Subcutaneous abdominal adipose tissue (tissue), 5 donors: Measurements from ENCODE around the gene CALCR.

Source experiments
- H3K27ac ChIP-seq: one replicate; pipeline ENCODE4 v1.7.0; 2013; ENCODE audit warnings: low read depth, mild to moderate bottlenecking, inconsistent platforms, low read length, moderate library complexity
- H3K27me3 ChIP-seq, 5 donors: one replicate each; pipeline ENCODE4 v1.7.0; 2013; ENCODE audit warnings: low read length in 5 of 5, inconsistent platforms in 1 of 5; ENCODE audit not compliant: control insufficient read depth in 5 of 5, insufficient read depth in 4 of 5
- H3K36me3 ChIP-seq, 5 donors: one replicate each; pipeline ENCODE4 v1.7.0; 2013; ENCODE audit warnings: low read length in 5 of 5; ENCODE audit not compliant: control insufficient read depth in 5 of 5, insufficient read depth in 5 of 5
- H3K4me1 ChIP-seq, 5 donors: one replicate each; pipeline ENCODE4 v1.7.0; 2013; ENCODE audit warnings: low read length in 5 of 5, mild to moderate bottlenecking in 3 of 5, moderate library complexity in 1 of 5; ENCODE audit not compliant: control insufficient read depth in 5 of 5, insufficient read depth in 5 of 5
- H3K4me3 ChIP-seq, 5 donors: one replicate each; pipeline ENCODE4 v1.7.0; 2013; ENCODE audit warnings: low read length in 5 of 5, low read depth in 1 of 5
- H3K9ac ChIP-seq, 5 donors: one replicate each; pipeline ENCODE4 v1.7.0; 2013; ENCODE audit warnings: low read length in 5 of 5, mild to moderate bottlenecking in 4 of 5, moderate library complexity in 3 of 5
- H3K9me3 ChIP-seq, 5 donors: one replicate each; pipeline ENCODE4 v1.7.0; 2013; ENCODE audit warnings: low read length in 5 of 5; ENCODE audit not compliant: control insufficient read depth in 5 of 5
- donor health status: healthy.
- donor health status: healthy.
- donor health status: healthy.
- donor health status: healthy.
- donor health status: healthy.

Gene CALCR

DNA sequence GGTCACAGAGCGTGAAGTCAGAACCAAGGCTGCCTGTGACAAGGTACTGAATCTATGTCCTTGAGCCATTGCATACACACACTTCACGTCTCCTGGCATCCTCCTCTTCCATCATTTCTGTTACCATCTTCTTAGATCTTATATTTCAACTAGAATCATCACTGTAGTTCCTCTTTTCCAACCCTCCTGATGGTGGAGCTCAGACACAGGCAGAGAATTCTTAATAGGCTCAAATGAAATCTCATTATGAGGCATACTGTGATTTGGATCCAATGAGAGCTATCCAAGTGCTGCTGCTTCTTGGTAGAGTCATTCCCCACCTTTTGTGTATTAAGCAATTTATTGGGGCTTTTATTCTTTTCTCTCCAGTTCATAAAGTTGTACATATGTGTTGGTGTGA is 113.2 kb downstream of the CALCR start:
- Histone ChIP-seq H3K27ac (no peak overlapping the region), H3K27me3 (no peaks in the 10 kb centered on the region), H3K9ac (no peak overlapping the region), H3K4me1 (no peaks in the 10 kb centered on the region), H3K4me3 (no peak overlapping the region), H3K36me3 (no peaks in the 10 kb centered on the region), H3K9me3 (no peaks in the 10 kb centered on the region)

GRCh38 chr7:93453262-93453661 is 121.3 kb downstream of the CALCR start:
- no peaks in the 10 kb centered on the region for H3K9me3 ChIP-seq
- H3K27me3 ChIP-seq, result no peaks in the 10 kb centered on the region

DNA sequence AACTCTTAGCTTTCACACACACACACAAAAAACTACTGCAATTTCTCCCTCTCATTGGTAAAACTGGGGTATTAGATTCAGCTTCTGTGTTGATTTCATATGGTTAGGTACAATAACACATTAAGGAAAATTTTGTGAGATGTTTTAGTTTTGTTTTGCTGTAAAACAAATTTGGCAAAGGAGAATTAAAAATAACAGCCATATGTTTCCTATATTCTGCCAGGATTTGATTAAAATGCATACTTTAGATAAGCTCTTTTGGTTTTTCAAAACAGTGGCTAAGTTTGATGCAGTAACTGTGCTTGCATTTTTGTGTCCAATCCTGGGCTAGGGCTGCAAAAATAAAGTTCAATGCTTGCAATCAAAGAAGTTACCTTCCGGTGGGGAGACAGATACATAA is 126.3 kb downstream of the CALCR start:
- H3K9ac ChIP-seq, result no peak overlapping the region
- no peaks in the 10 kb centered on the region for H3K36me3 ChIP-seq
- no peaks in the 10 kb centered on the region for H3K4me1 ChIP-seq
- no peaks in the 10 kb centered on the region for H3K27me3 ChIP-seq
- no peaks in the 10 kb centered on the region for H3K9me3 ChIP-seq
- no peak overlapping the region for H3K4me3 ChIP-seq
- no peak overlapping the region for H3K27ac ChIP-seq

More at GRCh38 chr7:93453262-93453661, 121.3 kb downstream of the CALCR start:
- H3K27ac ChIP-seq, result no peak overlapping the region
- H3K4me1 ChIP-seq, result no peaks in the 10 kb centered on the region
- no peak overlapping the region for H3K9ac ChIP-seq
- H3K36me3 ChIP-seq, result no peaks in the 10 kb centered on the region
- no peak overlapping the region for H3K4me3 ChIP-seq

GRCh38 chr7:93447509-93447908 is 127.0 kb downstream of the CALCR start:
- Histone ChIP-seq H3K27ac (no peak overlapping the region), H3K9ac (no peak overlapping the region), H3K4me3 (no peak overlapping the region), H3K4me1 (no peaks in the 10 kb centered on the region), H3K36me3 (no peaks in the 10 kb centered on the region), H3K9me3 (no peaks in the 10 kb centered on the region), H3K27me3 (no peaks in the 10 kb centered on the region)

DNA sequence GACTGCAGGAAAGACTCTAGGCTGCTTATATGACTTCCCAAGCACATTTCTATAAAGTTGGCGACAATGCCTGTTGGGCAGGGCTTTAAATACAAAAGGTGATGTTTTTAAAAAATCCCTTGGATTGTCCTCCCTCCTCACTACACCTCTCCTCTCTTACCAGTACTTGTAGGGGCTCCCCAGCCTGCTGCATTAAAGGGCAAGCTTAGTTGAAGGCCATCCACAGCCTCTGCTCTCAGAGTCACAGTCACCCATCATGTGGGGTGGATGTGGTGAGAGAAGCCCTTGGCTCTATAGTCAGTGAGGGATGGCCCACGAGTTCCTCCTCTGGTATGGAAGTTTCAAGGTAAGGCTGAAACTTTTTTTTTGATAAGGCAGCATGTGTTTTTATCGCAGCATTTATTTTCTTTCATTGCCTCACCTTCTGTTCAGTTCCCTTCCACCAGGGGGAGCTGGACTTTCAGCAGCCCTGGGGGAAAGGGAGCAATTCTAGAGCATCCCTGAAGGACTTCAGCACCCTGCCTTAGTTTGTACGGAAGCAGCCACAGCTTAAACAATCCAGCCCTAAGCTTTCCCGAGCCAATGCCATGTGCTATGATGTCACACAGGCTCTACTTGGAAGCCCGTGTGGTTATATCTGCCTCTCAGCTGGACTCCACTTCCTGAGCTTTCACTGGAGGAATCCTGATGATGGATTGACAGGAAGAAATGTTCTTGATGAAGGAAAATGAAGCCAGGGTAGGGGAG is 131.9 kb downstream of the CALCR start:
- Histone ChIP-seq H3K4me1 (no peaks in the 10 kb centered on the region), H3K27ac (no peak overlapping the region), H3K27me3 (no peaks in the 10 kb centered on the region), H3K9ac (no peak overlapping the region), H3K36me3 (no peaks in the 10 kb centered on the region), H3K4me3 (no peak overlapping the region), H3K9me3 (no peaks in the 10 kb centered on the region)

DNA sequence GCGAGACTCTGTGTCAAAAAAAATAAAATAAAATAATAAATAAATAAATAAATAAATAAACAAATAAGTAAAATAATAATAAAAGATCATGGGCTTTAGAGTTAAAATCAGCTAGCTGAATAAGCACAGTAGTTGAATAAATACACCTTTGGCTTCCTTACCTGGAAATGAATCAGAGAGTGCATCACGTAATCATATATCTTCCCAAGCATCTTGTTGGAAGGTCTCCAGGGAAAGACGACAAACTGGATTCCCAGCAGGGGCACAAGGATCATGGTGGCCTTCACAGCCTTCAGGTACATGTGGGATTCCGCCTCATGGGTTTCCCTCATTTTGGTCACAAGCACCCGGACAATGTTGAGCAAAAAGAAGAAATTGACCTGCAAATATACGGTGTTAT is 138.7 kb downstream of the CALCR start:
- no peak overlapping the region for H3K27ac ChIP-seq
- no peaks in the 10 kb centered on the region for H3K27me3 ChIP-seq
- H3K9me3 ChIP-seq, result no peaks in the 10 kb centered on the region
- H3K36me3 ChIP-seq, result no peaks in the 10 kb centered on the region
- H3K9ac ChIP-seq, result no peak overlapping the region
- no peak overlapping the region for H3K4me3 ChIP-seq
- H3K4me1 ChIP-seq, result no peaks in the 10 kb centered on the region

GRCh38 chr7:93432130-93432529 is 142.4 kb downstream of the CALCR start:
- H3K4me3 ChIP-seq, result no peak overlapping the region
- no peak overlapping the region for H3K27ac ChIP-seq
- no peaks in the 10 kb centered on the region for H3K9me3 ChIP-seq
- no peak overlapping the region for H3K9ac ChIP-seq
- no peaks in the 10 kb centered on the region for H3K4me1 ChIP-seq
- H3K36me3 ChIP-seq, result no peaks in the 10 kb centered on the region
- no peaks in the 10 kb centered on the region for H3K27me3 ChIP-seq

DNA sequence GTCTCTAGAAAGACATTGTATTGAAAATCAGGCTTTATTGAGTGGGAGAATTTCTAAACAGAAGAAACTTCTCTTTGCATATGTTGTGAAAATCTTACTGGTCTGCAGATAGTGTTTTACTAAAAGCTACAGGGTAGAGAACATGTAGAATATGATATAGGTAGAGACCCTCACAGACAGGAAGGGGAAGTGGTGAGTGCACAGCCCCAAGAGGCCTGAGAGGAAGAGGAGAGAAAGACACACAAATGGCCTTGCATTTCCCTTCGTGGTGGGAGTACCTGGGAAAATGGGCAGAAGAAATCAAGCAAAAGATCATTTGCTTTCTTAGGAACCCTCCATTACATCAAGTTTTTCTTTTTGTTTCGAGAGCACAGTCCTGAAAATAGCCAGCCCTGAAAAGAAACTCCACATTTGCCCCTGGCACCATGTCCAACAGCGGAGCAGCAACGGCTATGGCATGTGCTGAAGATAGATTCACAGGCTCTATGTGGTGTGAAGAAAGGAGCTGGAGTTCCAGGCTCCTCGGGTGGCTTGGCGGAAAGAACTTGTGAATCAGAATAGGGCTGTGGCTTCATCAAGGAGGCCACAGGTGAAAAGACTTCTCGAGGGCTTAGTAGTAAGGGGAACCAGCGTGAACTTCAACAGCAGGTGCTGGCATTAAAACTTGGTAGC is 143.5 kb downstream of the CALCR start:
- Histone ChIP-seq H3K27me3 (no peaks in the 10 kb centered on the region), H3K27ac (no peak overlapping the region), H3K4me3 (no peak overlapping the region), H3K36me3 (no peaks in the 10 kb centered on the region), H3K4me1 (no peaks in the 10 kb centered on the region), H3K9me3 (no peaks in the 10 kb centered on the region), H3K9ac (no peak overlapping the region)

- Histone ChIP-seq H3K9me3 (no peaks in the 10 kb centered on the region), H3K4me3 (no peak overlapping the region), H3K4me1 (no peaks in the 10 kb centered on the region), H3K27me3 (no peaks in the 10 kb centered on the region), H3K9ac (no peak overlapping the region), H3K27ac (no peak overlapping the region), H3K36me3 (no peaks in the 10 kb centered on the region)
Observed at GRCh38 chr7:93429563-93429962, 145.0 kb downstream of the CALCR start.

DNA sequence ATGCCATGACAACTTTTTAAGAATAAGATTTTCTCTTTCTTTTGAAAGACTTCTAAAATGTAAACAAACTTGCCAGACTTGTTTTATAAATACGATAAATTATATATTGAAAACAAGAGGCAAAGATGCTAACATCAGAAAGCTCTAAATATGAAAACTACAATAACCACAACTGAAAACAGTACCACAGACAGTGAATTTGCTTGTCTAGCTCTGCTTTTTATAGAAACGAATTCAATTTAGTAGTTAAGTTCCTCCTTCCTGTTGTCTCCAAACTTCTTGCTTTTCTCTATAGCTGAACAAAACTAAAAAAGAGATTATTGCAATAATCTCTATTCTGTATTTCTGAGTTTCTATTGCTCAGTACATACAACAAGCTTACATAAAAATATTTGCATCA is 147.4 kb downstream of the CALCR start:
- Histone ChIP-seq H3K27ac (no peak overlapping the region), H3K4me3 (no peak overlapping the region), H3K36me3 (no peaks in the 10 kb centered on the region), H3K4me1 (no peaks in the 10 kb centered on the region), H3K9ac (no peak overlapping the region), H3K9me3 (no peaks in the 10 kb centered on the region), H3K27me3 (no peaks in the 10 kb centered on the region)
